HFF-Myc (cell line): ENCODE results near the gene PHF1.
A peak's percentile ranks its signal among the peaks of the same experiment; 100 is the strongest.

Experiments
- DNase-seq: peaks from one replicate; pipeline ENCODE4 v3.0.0-alpha.2; 2011; ENCODE audit warnings: low read depth; ENCODE audit errors: extremely low read depth
- H3K4me3 ChIP-seq: replicated peaks from 2 replicates; pipeline ENCODE4 v1.5.1; 2011; ENCODE audit warnings: low read depth, mild to moderate bottlenecking, control low read depth, low read length
- TF ChIP-seq, protein P1 (sequence below): IDR thresholded peaks from 2 replicates; pipeline ENCODE4 v1.5.1; 2012; ENCODE audit warnings: mild to moderate bottlenecking, low read depth, low read length, control low read depth; ENCODE audit errors: missing control alignments

Gene PHF1

DNA sequence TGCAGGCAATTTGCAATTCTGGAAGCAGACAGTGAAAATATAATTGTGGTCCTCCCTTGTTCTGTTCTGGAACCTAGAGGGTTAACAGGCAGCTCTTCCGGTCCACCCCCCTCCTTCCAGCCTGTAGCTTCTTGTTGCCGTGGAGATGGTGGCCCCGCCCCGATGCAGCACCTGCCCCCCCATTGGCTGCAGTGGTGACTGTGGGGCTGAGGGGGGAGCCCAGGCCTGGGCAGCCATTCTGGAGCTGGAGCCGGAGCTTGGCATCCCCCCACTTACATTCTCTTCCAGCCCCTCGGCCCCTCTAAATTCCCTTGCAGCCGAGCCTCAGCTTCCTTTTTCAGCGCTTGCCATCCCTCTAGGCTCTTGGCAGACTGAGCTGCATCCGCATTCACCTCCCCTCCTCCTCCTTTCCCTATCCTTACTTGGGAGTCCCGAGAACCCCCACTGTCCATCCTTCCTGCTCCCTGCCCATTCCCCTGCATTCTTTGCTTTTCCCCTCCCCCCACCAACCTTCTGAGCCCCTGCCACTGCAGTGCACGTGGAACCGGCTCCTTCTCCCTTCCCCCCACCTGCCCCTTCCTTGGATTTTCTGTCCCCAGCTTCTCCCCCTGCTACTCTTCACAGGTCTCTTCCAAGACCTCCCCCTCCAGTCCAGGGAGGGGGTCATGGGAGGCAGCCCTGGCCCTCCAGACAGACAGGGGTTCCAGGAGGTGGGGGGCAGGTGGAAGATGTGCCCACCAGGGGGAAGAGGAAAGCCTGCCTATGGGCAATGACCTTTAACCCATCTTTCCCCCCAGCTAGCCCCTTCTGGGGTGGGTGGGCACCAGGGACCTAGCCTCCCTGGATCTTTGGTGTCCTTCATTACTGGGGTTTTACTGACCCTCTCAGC, 20.4 kb downstream of the PHF1 start:
- peak overlapping the region; percentile 32 for H3K4me3 ChIP-seq
- TF ChIP-seq, protein P1, sequence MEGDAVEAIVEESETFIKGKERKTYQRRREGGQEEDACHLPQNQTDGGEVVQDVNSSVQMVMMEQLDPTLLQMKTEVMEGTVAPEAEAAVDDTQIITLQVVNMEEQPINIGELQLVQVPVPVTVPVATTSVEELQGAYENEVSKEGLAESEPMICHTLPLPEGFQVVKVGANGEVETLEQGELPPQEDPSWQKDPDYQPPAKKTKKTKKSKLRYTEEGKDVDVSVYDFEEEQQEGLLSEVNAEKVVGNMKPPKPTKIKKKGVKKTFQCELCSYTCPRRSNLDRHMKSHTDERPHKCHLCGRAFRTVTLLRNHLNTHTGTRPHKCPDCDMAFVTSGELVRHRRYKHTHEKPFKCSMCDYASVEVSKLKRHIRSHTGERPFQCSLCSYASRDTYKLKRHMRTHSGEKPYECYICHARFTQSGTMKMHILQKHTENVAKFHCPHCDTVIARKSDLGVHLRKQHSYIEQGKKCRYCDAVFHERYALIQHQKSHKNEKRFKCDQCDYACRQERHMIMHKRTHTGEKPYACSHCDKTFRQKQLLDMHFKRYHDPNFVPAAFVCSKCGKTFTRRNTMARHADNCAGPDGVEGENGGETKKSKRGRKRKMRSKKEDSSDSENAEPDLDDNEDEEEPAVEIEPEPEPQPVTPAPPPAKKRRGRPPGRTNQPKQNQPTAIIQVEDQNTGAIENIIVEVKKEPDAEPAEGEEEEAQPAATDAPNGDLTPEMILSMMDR: no peak
- DNase-seq: no peak

DNA sequence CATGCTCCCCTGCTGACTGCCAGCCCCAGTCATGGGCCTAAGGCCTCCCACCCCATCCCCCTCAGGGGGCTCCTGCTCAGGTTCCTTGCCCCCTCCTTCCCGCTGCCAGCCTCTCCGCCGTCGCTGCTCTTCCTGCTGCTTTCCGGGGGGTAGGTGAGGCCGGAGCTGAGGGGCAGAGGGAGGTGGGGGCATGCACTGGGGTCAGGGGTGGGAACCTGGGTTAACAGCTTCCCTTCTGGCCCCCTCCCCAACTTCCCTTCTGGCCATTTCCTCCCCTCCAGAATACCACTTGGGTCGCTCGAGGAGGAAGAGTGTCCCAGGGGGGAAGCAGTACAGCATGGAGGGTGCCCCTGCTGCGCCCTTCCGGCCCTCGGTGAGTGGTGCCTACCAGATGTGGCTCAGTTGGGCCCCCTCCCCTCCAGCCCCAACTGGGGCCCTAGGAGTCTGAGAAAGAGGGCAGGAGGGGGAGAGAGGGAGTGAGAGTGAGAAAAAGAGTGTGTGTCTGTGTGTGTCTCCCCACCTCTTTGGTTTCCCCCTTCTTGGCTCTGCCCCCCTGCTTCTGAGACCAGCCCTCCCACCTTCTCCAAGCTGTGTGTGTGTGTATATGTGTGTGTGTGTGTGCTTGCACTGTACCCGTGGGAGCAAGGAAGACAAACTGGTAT, 21.2 kb downstream of the PHF1 start:
- H3K4me3 ChIP-seq: no peak overlapping the region
- no peak for DNase-seq
- TF ChIP-seq, protein P1: no peak

DNA sequence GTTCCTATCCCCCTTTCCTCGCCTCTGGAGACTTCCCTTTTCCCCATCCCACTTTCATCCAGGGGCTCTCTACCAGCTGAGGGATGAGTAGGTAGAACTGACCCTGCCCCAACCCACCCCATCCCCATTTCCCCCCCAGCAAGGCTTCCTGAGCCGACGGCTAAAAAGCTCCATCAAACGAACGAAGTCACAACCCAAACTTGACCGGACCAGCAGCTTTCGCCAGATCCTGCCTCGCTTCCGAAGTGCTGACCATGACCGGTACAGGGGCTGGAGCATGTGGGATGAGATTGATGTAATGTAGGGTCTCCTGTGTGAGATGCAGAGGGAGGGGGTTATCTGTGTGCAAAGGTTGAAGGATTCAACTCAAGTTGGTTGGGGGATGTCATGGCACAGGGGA, 21.7 kb downstream of the PHF1 start:
- TF ChIP-seq, protein P1: no peak
- H3K4me3 ChIP-seq: no peak overlapping the region
- no peak for DNase-seq

DNA sequence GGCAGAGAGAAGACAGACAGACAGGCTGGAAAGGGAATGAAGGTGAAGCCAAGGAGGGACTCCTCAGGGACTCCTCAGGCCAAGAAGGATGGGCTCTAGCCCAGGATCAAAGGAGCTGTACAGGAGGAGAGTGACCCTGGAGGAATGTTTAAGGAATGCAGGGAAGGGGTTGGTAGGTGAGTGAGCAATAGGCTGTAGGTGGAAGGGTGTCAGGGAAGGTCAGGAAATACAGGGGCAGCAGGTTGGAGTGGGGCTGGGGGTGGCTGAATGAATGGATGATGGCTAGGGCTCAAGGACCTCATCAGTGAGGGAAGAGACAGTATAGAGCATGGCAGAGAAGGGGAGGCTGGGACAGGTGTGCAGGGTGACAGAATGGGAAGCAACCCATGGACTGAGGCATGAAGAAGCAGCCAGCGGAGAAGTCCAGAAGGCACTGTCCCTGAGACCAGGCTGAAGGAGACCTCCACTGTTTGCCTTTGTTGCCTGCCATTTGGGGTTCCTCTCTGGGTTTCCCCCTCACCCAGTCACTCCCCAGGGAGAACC, 22.3 kb downstream of the PHF1 start:
- TF ChIP-seq, protein P1: no peak
- no peak for DNase-seq
- H3K4me3 ChIP-seq: no peak overlapping the region

DNA sequence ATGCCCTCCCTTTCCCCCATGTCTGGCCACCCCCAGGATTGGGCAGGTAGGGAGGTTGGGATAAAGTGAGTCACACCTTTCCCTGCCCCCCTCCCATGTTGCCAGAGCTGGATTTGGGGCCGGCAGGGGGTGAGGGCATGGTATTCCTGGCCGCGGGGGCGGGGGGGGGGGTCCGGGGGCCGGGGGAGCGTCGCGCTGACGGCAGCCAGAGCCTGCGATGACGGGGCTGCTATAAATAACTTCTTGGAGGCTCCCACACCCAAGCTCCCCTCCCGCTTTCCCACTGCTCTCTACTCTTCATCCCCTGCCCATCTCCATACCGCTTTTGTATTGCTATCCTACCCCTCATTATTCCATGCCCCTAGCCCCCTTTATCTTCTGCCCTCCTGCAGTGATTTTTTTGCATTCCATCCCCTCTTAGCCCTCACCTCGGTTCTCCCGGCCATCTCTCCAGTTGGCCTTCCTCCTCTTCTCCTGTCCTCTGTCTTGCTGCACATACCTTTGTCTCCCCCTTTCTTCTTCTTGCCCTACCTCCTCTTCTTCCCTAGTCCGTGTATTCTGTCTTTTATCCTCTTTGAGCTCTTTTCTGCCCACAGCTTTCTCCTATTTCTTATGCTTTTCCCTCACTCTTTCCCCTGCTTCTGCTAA, 22.9 kb downstream of the PHF1 start:
- TF ChIP-seq, protein P1: no peak
- no peak overlapping the region for H3K4me3 ChIP-seq
- no peak for DNase-seq

DNA sequence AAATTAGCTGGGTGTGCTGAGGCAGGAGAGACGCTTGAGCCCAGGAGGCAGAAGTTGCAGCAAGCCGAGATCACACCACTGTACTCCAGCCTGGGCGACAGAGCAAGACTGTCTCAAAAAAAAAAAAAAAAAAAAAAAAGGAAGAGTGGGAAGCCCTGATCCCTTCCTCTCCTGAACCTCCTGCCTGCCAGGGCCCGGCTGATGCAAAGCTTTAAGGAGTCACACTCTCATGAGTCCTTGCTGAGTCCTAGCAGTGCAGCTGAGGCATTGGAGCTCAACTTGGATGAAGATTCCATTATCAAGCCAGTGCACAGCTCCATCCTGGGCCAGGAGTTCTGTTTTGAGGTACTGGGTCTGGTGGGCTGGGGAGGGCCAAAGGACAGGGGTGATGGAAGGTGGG, 24.1 kb downstream of the PHF1 start:
- no peak for DNase-seq
- TF ChIP-seq, protein P1: no peak
- no peak overlapping the region for H3K4me3 ChIP-seq
